GM12872 (cell line): ENCODE results near the gene SLC26A6.

ENCODE experiments used
- CTCF ChIP-seq: IDR thresholded peaks from 3 replicates; pipeline ENCODE4 v1.5.1; 2011; ENCODE audit warnings: low read depth, mild to moderate bottlenecking, low read length, moderate library complexity; ENCODE audit not compliant: insufficient read depth

Gene SLC26A6

GRCh38 chr3:48587686-48588085 is 47.6 kb downstream of the SLC26A6 start:
- no peak for TF ChIP-seq CTCF

- no peak for TF ChIP-seq CTCF
Measured at GRCh38 chr3:48585411-48585810, 49.9 kb downstream of the SLC26A6 start.

- no peak for TF ChIP-seq CTCF
Measured at GRCh38 chr3:48584836-48585235, 50.4 kb downstream of the SLC26A6 start.

GRCh38 chr3:48581621-48582481 is 53.4 kb downstream of the SLC26A6 start:
- TF ChIP-seq CTCF = no peak

GRCh38 chr3:48576647-48577046 is 58.6 kb downstream of the SLC26A6 start:
- TF ChIP-seq CTCF = no peak
